ENCODE results near the gene ERCC1. TPM values are rescaled to one million over a fixed set of nuclear protein-coding genes. Genes with fewer than 3 reads are reported as not detected.

Gene ERCC1
- total RNA-seq, 1 donor from 2014 or later: 117 TPM

DNA sequence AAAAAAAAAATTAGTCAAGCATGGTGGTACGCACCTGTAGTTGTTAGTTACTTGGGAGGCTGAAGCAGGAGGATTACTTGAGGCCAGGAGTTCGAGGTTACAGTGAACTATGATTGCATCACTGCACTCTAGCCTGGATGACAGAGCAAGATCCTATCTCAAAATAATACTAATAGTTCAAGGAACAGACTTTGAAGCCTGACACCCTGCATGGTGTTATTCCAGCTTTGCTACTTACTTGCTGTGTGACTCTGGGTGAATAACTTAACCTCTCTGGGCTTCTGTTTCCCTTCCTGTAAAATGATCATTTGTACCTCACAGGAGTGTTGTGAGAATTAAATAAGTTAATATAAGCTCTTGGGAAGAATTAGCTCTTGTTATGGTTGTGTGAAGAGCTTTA is 40.6 kb upstream of the ERCC1 start:
- Mint-ChIP-seq H3K36me3 (ENCODE audit: unreplicated experiment) (no peaks in the 10 kb centered on the region), H3K27ac (ENCODE audit: unreplicated experiment) (no peak overlapping the region), H3K4me3 (ENCODE audit: unreplicated experiment) (no peak overlapping the region), H3K9me3 (ENCODE audit: unreplicated experiment) (no peaks in the 10 kb centered on the region), H3K4me1 (ENCODE audit: unreplicated experiment) (peaks cover 11% of the 10 kb centered on the region), H3K27me3 (ENCODE audit: unreplicated experiment) (no peaks in the 10 kb centered on the region)
- DNase-seq (ENCODE audit: extremely low spot score, unreplicated experiment): no peak
- TF ChIP-seq, protein P1, sequence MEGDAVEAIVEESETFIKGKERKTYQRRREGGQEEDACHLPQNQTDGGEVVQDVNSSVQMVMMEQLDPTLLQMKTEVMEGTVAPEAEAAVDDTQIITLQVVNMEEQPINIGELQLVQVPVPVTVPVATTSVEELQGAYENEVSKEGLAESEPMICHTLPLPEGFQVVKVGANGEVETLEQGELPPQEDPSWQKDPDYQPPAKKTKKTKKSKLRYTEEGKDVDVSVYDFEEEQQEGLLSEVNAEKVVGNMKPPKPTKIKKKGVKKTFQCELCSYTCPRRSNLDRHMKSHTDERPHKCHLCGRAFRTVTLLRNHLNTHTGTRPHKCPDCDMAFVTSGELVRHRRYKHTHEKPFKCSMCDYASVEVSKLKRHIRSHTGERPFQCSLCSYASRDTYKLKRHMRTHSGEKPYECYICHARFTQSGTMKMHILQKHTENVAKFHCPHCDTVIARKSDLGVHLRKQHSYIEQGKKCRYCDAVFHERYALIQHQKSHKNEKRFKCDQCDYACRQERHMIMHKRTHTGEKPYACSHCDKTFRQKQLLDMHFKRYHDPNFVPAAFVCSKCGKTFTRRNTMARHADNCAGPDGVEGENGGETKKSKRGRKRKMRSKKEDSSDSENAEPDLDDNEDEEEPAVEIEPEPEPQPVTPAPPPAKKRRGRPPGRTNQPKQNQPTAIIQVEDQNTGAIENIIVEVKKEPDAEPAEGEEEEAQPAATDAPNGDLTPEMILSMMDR (IDR thresholded peaks at IDR 0.05): no peak

DNA sequence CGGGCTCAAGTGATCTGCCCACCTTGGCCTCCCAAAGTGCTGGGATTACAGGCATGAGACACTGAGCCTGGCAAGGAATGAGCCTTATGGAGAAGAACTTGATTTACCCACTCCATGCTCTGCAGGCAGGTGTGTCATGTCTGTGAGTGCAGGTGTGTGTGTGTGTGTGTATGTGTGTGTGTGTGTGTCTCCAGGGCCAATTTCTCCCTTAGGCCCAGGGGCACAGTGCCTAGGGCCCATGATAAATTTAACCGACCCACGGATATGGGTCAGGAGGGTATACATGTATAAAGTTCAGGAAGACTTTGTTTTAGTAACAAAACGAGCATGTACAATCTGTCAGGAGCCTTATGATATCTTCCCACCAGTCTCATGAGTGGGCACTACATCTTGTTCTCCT is 39.5 kb upstream of the ERCC1 start:
- no peak for DNase-seq (ENCODE audit: extremely low spot score, unreplicated experiment)
- no peaks in the 10 kb centered on the region for H3K9me3 Mint-ChIP-seq (ENCODE audit: unreplicated experiment)
- H3K4me3 Mint-ChIP-seq (ENCODE audit: unreplicated experiment): no peak overlapping the region
- TF ChIP-seq, protein P1 (IDR thresholded peaks at IDR 0.05): no peak
- H3K27ac Mint-ChIP-seq (ENCODE audit: unreplicated experiment): no peak overlapping the region
- peaks cover 7% of the 10 kb centered on the region for H3K4me1 Mint-ChIP-seq (ENCODE audit: unreplicated experiment)
- H3K27me3 Mint-ChIP-seq (ENCODE audit: unreplicated experiment): no peaks in the 10 kb centered on the region
- no peaks in the 10 kb centered on the region for H3K36me3 Mint-ChIP-seq (ENCODE audit: unreplicated experiment)

DNA sequence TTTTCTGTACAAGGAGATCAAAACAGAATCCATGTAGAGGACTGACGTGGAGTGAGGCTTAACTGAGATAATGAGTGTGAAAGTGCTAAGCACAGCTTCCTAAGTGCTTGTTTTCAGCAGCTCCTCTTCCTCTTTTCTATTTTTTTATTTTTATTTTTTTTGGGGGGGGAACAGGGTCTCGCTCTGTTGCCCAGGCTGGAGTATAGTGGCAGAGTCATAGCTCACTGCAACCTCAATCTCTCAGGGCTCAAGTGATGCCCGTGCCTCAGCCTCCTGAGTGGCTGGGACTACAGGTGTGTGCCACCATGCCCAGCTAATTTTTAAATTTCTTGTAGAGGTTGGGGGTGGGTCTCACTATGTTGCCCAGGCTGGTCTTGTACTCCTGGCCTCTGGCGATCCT is 38.5 kb upstream of the ERCC1 start:
- Mint-ChIP-seq H3K9me3 (ENCODE audit: unreplicated experiment) (no peaks in the 10 kb centered on the region), H3K27ac (ENCODE audit: unreplicated experiment) (no peak overlapping the region), H3K4me1 (ENCODE audit: unreplicated experiment) (peaks cover 2% of the 10 kb centered on the region), H3K27me3 (ENCODE audit: unreplicated experiment) (no peaks in the 10 kb centered on the region), H3K4me3 (ENCODE audit: unreplicated experiment) (no peak overlapping the region), H3K36me3 (ENCODE audit: unreplicated experiment) (no peaks in the 10 kb centered on the region)
- DNase-seq (ENCODE audit: extremely low spot score, unreplicated experiment): no peak
- TF ChIP-seq, protein P1 (IDR thresholded peaks at IDR 0.05): no peak

DNA sequence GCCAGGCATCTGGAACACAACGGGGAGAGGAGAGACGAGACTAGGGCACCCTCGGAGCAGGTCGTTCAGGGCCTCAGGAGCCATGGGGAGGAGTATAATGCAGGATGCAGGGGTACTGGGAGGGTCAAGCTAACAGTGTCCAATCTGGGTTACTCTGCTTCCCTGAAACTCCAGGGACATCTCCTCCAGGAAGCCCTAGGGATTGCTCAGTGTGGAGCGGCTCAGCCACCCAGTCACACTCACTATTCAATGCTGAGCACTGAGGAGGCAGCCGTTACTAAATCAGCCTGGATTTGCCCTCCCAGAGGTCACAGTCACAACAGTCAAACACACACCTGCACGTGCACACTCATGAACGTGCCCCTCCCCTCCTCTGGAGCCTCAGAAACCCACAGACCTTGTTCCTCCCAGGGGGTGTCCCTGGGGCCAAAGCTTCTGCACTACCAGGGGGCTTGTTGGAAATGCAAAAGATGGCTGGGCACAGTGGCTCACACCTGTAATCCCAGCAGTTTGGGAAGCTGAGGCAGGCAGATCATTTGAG is 37.2 kb upstream of the ERCC1 start:
- H3K4me3 Mint-ChIP-seq (ENCODE audit: unreplicated experiment): no peak overlapping the region
- H3K9me3 Mint-ChIP-seq (ENCODE audit: unreplicated experiment): no peaks in the 10 kb centered on the region
- no peaks in the 10 kb centered on the region for H3K27me3 Mint-ChIP-seq (ENCODE audit: unreplicated experiment)
- H3K27ac Mint-ChIP-seq (ENCODE audit: unreplicated experiment): no peak overlapping the region
- no peaks in the 10 kb centered on the region for H3K36me3 Mint-ChIP-seq (ENCODE audit: unreplicated experiment)
- TF ChIP-seq, protein P1 (IDR thresholded peaks at IDR 0.05): no peak
- no peak for DNase-seq (ENCODE audit: extremely low spot score, unreplicated experiment)
- peaks cover 7% of the 10 kb centered on the region for H3K4me1 Mint-ChIP-seq (ENCODE audit: unreplicated experiment)

DNA sequence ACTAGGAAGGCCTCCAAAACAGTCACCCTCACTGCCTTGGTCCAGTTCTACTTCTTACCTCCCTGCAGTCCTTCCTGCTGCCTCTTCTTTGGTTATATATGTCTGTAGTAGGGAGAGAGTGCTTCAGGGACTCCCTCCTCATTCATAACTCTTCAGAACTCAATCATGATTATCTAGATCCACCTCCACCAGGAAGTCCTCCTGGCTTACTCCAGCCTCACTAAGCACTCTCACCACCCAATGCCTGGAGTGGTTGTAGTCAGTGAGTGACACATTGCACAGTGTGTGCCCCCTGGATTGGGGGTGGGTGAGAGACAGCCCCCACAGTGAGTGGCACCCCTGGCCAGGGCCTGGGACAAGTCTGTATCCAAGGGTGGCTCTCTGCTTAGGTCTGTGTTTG is 34.1 kb upstream of the ERCC1 start:
- Mint-ChIP-seq H3K9me3 (ENCODE audit: unreplicated experiment) (no peaks in the 10 kb centered on the region), H3K27ac (ENCODE audit: unreplicated experiment) (no peak overlapping the region), H3K4me1 (ENCODE audit: unreplicated experiment) (peaks cover 29% of the 10 kb centered on the region), H3K4me3 (ENCODE audit: unreplicated experiment) (no peak overlapping the region), H3K27me3 (ENCODE audit: unreplicated experiment) (no peaks in the 10 kb centered on the region), H3K36me3 (ENCODE audit: unreplicated experiment) (no peaks in the 10 kb centered on the region)
- no peak for DNase-seq (ENCODE audit: extremely low spot score, unreplicated experiment)
- TF ChIP-seq, protein P1 (IDR thresholded peaks at IDR 0.05): no peak

Measured in osteocyte (in vitro differentiated cells).